WTC11 (cell line): ENCODE data around the gene CTTNBP2NL.

ENCODE experiments used
- CTCF ChIP-seq: fragments of 200-600 bp; IDR thresholded peaks from 2 replicates; pipeline ENCODE4 v1.8.0; 2022; ENCODE audit warnings: antibody characterized with exemption
- ETV6 ChIP-seq: sonication (generic); formaldehyde crosslinking; IDR thresholded peaks from 2 replicates; pipeline ENCODE4 v1.8.1; 2022; ENCODE audit warnings: mild to moderate bottlenecking, missing genetic modification reagents

- TF ChIP-seq ETV6 (CRISPR knock-in tag), result no peak
- TF ChIP-seq CTCF, result no peak
These were observed 112.4 kb downstream of the CTTNBP2NL start, which contains the start of gene WNT2B for GRCh38 chr1:112508278-112509004.
